Measurements from ENCODE around the gene ADCYAP1R1. TPM values are rescaled to one million over a fixed set of nuclear protein-coding genes. Genes with fewer than 3 reads are reported as not detected.

The ADCYAP1R1 gene
- total RNA-seq, 1 experiment from 2014 or later: 0.12 TPM

DNA sequence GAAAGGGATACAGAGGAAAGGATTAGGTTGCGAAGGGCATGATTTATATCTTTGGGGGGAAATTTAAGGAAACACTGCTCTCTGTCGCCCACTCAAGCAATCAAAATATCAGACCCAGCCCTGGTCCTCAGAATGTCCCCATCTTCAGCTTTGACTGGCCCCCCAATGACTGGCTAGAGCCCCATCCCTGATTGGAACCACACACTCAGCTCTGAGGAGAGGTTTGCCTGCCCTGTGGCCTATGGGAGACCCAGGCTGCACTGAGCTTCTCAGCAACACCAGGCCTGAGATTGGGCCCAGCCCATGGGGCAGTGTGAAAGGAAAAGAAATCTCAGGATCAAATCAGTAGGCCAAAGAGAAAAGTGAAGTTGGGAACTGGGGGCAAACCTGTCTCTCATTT lies 69.5 kb downstream of the ADCYAP1R1 start (continued):
- TF ChIP-seq POLR2AphosphoS5 (IDR thresholded peaks at IDR 0.05; ENCODE audit: low read depth, low read length) (no peak), SP1 (IDR thresholded peaks at IDR 0.05; ENCODE audit: low read depth) (no peak), RAD21 (IDR thresholded peaks at IDR 0.05; ENCODE audit: low read depth) (no peak)
- TF ChIP-seq, protein P1, sequence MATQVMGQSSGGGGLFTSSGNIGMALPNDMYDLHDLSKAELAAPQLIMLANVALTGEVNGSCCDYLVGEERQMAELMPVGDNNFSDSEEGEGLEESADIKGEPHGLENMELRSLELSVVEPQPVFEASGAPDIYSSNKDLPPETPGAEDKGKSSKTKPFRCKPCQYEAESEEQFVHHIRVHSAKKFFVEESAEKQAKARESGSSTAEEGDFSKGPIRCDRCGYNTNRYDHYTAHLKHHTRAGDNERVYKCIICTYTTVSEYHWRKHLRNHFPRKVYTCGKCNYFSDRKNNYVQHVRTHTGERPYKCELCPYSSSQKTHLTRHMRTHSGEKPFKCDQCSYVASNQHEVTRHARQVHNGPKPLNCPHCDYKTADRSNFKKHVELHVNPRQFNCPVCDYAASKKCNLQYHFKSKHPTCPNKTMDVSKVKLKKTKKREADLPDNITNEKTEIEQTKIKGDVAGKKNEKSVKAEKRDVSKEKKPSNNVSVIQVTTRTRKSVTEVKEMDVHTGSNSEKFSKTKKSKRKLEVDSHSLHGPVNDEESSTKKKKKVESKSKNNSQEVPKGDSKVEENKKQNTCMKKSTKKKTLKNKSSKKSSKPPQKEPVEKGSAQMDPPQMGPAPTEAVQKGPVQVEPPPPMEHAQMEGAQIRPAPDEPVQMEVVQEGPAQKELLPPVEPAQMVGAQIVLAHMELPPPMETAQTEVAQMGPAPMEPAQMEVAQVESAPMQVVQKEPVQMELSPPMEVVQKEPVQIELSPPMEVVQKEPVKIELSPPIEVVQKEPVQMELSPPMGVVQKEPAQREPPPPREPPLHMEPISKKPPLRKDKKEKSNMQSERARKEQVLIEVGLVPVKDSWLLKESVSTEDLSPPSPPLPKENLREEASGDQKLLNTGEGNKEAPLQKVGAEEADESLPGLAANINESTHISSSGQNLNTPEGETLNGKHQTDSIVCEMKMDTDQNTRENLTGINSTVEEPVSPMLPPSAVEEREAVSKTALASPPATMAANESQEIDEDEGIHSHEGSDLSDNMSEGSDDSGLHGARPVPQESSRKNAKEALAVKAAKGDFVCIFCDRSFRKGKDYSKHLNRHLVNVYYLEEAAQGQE (IDR thresholded peaks at IDR 0.05; ENCODE audit: low read depth): no peak

DNA sequence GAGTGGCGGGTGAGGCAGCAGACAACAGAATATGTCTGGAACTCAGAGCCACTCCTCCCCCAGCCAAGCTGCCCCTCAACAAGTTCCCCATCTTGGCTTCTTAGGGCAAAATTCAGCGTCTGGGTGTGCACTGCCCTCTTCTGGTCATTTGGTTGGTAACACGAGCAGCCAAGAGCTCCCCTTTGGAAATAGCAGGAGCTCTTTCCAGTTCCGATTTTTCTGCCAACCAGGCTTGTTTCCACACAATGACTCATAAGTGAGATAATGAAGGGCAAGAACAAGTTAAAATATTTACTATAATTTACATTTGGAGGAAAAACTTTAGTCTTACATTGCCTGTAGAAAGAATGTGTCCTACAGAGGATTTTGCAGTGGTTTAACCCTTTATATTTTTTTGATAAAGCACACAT lies 70.5 kb downstream of the ADCYAP1R1 start:
- ChIA-PET POLR2A (interaction anchor here (0.6 to 2.3 kb wide), 4 partner anchors 136 to 1480 kb away, joined by 3 to 21 read pairs (median 4); no protein-coding TSS in a partner anchor), CTCF (interaction anchor here (0.6 to 13.2 kb wide), 31 partner anchors 9 to 513 kb away, joined by 3 to 482 read pairs (median 4); no protein-coding TSS in a partner anchor), RAD21 (ENCODE audit: low non-redundant PET in 1 of 2, low total read pairs in 2 of 2, uncharacterized antibody in 2 of 2, unreplicated experiment in 2 of 2) (interaction anchor here (0.8 to 3.0 kb wide), 5 partner anchors 12 to 184 kb away, joined by 4 to 64 read pairs (median 7); no protein-coding TSS in a partner anchor)
- no peaks in the 10 kb centered on the region for H3K9me3 ChIP-seq (ENCODE audit: control insufficient read depth in 1 of 2, insufficient read depth in 1 of 2, low read depth in 1 of 2, low read length in 2 of 2)
- H3K79me2 ChIP-seq (ENCODE audit: insufficient read depth, low read length): no peaks in the 10 kb centered on the region
- no peaks in the 10 kb centered on the region for H4K20me1 ChIP-seq (ENCODE audit: insufficient read depth)
- H3K4me3 ChIP-seq (replicated peaks in 1 of 2; ENCODE audit: low read depth in 1 of 2, low read length in 2 of 2): no peak overlapping the region
- H3K27ac ChIP-seq (ENCODE audit: low read depth, low read length): no peak overlapping the region
- no TSS peak for BruUV-seq (replicated peaks)
- H2AFZ ChIP-seq (ENCODE audit: low read depth, low read length, poor library complexity, severe bottlenecking): peak overlapping the region; percentile 66
- H3K27me3 ChIP-seq (ENCODE audit: insufficient read depth, low read length): peaks cover 22% of the 10 kb centered on the region
- H3K36me3 ChIP-seq (ENCODE audit: control insufficient read depth in 1 of 2, insufficient read depth in 2 of 2, low read length in 2 of 2): no peaks in the 10 kb centered on the region
- 0 out of 4 replicates have a peak, but pooled peaks cover 0 to 4% of the 10 kb centered on the region in 2 experiments for H3K4me1 ChIP-seq (ENCODE audit: control insufficient read depth in 1 of 2, insufficient read depth in 2 of 2, low read length in 2 of 2)
- intact Hi-C loops (cut with micrococcal nuclease): loop anchor here (1.0 to 2.0 kb wide), 3 partner anchors 66 to 322 kb away; no protein-coding TSS in a partner anchor
- no peak overlapping the region; the same call in 1 of the 2 replicates for H3K4me2 ChIP-seq (ENCODE audit: low read length)
- H3K9me2 ChIP-seq (ENCODE audit: insufficient read depth): no peaks in the 10 kb centered on the region
- H3K9ac ChIP-seq (ENCODE audit: low read length): no peak overlapping the region
- peak; percentile 92 for TF ChIP-seq RAD21 (IDR thresholded peaks at IDR 0.05; ENCODE audit: low read depth)
- TF ChIP-seq CEBPB (IDR thresholded peaks at IDR 0.05; ENCODE audit: low read depth): no peak
- TF ChIP-seq, protein P2, sequence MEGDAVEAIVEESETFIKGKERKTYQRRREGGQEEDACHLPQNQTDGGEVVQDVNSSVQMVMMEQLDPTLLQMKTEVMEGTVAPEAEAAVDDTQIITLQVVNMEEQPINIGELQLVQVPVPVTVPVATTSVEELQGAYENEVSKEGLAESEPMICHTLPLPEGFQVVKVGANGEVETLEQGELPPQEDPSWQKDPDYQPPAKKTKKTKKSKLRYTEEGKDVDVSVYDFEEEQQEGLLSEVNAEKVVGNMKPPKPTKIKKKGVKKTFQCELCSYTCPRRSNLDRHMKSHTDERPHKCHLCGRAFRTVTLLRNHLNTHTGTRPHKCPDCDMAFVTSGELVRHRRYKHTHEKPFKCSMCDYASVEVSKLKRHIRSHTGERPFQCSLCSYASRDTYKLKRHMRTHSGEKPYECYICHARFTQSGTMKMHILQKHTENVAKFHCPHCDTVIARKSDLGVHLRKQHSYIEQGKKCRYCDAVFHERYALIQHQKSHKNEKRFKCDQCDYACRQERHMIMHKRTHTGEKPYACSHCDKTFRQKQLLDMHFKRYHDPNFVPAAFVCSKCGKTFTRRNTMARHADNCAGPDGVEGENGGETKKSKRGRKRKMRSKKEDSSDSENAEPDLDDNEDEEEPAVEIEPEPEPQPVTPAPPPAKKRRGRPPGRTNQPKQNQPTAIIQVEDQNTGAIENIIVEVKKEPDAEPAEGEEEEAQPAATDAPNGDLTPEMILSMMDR (IDR thresholded peaks at IDR 0.05 in 2 of 3, conservative IDR thresholded peaks at IDR 0.05 in 1 of 3; ENCODE audit: borderline replicate concordance in 1 of 3, insufficient read depth in 1 of 3, low read depth in 2 of 3, low read length in 2 of 3): peak; percentile 75 to 93 (median 84)
- peak; percentile 60 for TF ChIP-seq YY1 (IDR thresholded peaks at IDR 0.05; ENCODE audit: extremely low read depth, insufficient replicate concordance, low read depth, low read length)
- peak; percentile 84 for ATAC-seq
- peak; percentile 79 for DNase-seq (ENCODE audit: low read depth, low spot score)

Data from HCT116 (cell line).